K562 (cell line): Measurements from ENCODE around the gene C2orf69. TPM values are rescaled to one million over a fixed set of nuclear protein-coding genes. Genes with fewer than 3 reads are reported as not detected.
A peak's percentile ranks its signal among the peaks of the same experiment; 100 is the strongest.

Experiments used
- CBX3 ChIP-seq, 2 experiments: IDR thresholded peaks; 1 replicate in 1 of 2; 2 replicates in 1 of 2; pipeline ENCODE4 v1.6.1; 2012; ENCODE audit warnings: inconsistent platforms in 2 of 2, low read length in 2 of 2, borderline replicate concordance in 1 of 2, control low read depth in 1 of 2
- CHCHD3 ChIP-seq: fragments of 250-450 bp; sonication (Bioruptor Pico); IDR thresholded peaks from 2 replicates; pipeline ENCODE4 v2.1.2; 2022; ENCODE audit warnings: mild to moderate bottlenecking
- CREB1 ChIP-seq, 2 experiments: sonication (generic) in 1 of 2; formaldehyde crosslinking in 1 of 2; IDR thresholded peaks; 2 replicates each; pipeline versions ENCODE4 v1.6.1 to v1.8.0; 2012 to 2022; ENCODE audit warnings: inconsistent platforms in 1 of 2, mild to moderate bottlenecking in 1 of 2, missing genetic modification reagents in 1 of 2, moderate library complexity in 1 of 2
- CREBBP ChIP-seq: IDR thresholded peaks from one replicate; pipeline ENCODE4 v1.6.1; 2012; ENCODE audit warnings: low read depth, mild to moderate bottlenecking, control low read depth, inconsistent platforms, low read length
- HMG20B ChIP-seq: fragments of 250-450 bp; sonication (Bioruptor Pico); IDR thresholded peaks from 2 replicates; pipeline ENCODE4 v1.5.0; 2021; ENCODE audit warnings: mild to moderate bottlenecking
- IRF2 ChIP-seq: sonication (generic); formaldehyde crosslinking; IDR thresholded peaks from 2 replicates; pipeline ENCODE4 v1.8.1; 2022; ENCODE audit warnings: mild to moderate bottlenecking, missing genetic modification reagents
- MEF2D ChIP-seq: conservative IDR thresholded peaks from 2 replicates; pipeline ENCODE4 v1.6.1; 2016; ENCODE audit warnings: low read depth, missing genetic modification characterization, missing compliant biosample characterization
- PHTF2 ChIP-seq: fragments of 250-450 bp; sonication (Bioruptor Pico); IDR thresholded peaks from 2 replicates; pipeline ENCODE4 v1.5.0; 2021; ENCODE audit warnings: mild to moderate bottlenecking
- PRPF4 ChIP-seq: fragments of 200-400 bp; formaldehyde crosslinking; IDR thresholded peaks from one replicate; pipeline ENCODE4 v1.6.1; 2017; ENCODE audit warnings: low read length, low read depth, mild to moderate bottlenecking; ENCODE audit not compliant: insufficient read depth, poor library complexity, severe bottlenecking
- RCOR1 ChIP-seq, 2 experiments: IDR thresholded peaks; 2 replicates each; pipeline ENCODE4 v1.6.1; 2012; ENCODE audit warnings: low read depth in 2 of 2, low read length in 2 of 2, borderline replicate concordance in 1 of 2, improper control_type of control experiment in 1 of 2
- SIRT6 ChIP-seq: IDR thresholded peaks from one replicate; pipeline ENCODE4 v1.6.1; 2012; ENCODE audit warnings: low read depth, mild to moderate bottlenecking, control low read depth, inconsistent platforms, low read length, moderate library complexity
- ZNF274 ChIP-seq: IDR thresholded peaks from 2 replicates; pipeline ENCODE4 v1.6.1; 2011; ENCODE audit warnings: low read depth, mild to moderate bottlenecking, low read length, moderate library complexity, borderline replicate concordance
- ZNF3 ChIP-seq: fragments of 250-450 bp; sonication (Bioruptor Pico); IDR thresholded peaks from 2 replicates; pipeline ENCODE4 v1.5.0; 2021; ENCODE audit warnings: mild to moderate bottlenecking, moderate library complexity
- polyA plus RNA-seq, 8 experiments: library from polyadenylated mRNA; depleted of rRNA in 4 of 8; stranded (reverse) in 5 of 8; unstranded in 3 of 8; fragments of >200 nt; fragmentation: Nextera tagmentation in 2 of 8; fragmentation: Illumina TruSeq in 1 of 8; extraction: Ambion mirVana in 2 of 8; extraction: Trizol in 1 of 8; gene quantifications; 2 replicates each; pipeline versions ENCODE4 v1.2.1 to v1.2.3, GENCODE V29; 2011 to 2014; ENCODE audit warnings: inconsistent platforms in 1 of 8, missing spikeins in 1 of 8
- total RNA-seq, 7 experiments: library from RNA; depleted of rRNA in 6 of 7; stranded (reverse); fragments of >200 nt in 6 of 7; fragmentation: Illumina TruSeq in 2 of 7; extraction: Trizol in 2 of 7; gene quantifications; 2 replicates each; pipeline versions ENCODE4 v1.2.1 to v1.2.3, GENCODE V29; 2011 to 2021; ENCODE audit warnings: low replicate concordance in 1 of 7
- TF ChIP-seq, protein P1 (sequence below): fragments of 200-600 bp; sonication (generic); IDR thresholded peaks from one replicate; pipeline ENCODE4 v1.6.1; 2012; ENCODE audit warnings: mild to moderate bottlenecking, low read depth, low read length, inconsistent platforms
- TF ChIP-seq, protein P2 (sequence below): fragments of 450-650 bp; formaldehyde crosslinking; IDR thresholded peaks from 2 replicates; pipeline ENCODE4 v1.4.0; 2020; ENCODE audit warnings: mild to moderate bottlenecking, moderate library complexity

Gene C2orf69
- total and polyA plus RNA-seq, 9 of the 15 experiments (the other 6 are each of a cell fraction or from before 2014, with no cell fraction given) = 3.4 to 9.8 (median 5.7) TPM

DNA sequence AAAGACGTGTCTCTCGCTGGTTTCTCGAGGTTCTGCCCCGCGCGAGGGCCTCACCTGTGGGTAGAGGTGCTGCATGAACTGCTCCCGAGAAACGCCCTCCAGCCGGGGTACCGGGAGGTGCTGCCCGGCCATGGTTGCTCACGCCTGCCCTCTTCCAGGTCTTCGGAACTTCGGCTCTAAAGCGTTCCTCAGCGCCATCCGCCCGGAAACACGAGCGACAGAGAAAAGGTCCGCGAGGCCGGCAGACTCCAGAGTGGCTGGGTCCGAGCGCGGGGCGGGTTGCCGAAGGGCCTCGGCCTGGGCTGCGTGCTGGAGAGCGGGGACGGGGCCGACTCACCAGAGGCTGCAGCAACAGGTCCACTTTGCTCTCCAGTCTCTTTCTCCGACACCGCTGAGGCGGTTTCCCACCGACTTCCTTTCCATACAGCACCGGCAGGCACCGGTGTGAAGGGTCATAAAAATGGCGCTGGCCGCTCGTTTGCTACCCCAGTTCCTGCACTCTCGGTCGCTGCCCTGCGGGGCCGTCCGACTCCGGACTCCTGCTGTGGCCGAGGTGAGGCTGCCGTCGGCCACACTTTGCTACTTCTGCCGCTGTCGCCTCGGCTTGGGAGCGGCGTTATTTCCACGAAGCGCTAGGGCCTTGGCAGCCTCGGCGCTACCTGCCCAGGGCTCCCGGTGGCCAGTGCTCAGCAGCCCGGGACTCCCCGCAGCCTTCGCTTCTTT, 44.4 kb downstream of the C2orf69 start, which contains the start of the genes MAIP1 and TYW5 (continued):
- TF ChIP-seq, protein P1, sequence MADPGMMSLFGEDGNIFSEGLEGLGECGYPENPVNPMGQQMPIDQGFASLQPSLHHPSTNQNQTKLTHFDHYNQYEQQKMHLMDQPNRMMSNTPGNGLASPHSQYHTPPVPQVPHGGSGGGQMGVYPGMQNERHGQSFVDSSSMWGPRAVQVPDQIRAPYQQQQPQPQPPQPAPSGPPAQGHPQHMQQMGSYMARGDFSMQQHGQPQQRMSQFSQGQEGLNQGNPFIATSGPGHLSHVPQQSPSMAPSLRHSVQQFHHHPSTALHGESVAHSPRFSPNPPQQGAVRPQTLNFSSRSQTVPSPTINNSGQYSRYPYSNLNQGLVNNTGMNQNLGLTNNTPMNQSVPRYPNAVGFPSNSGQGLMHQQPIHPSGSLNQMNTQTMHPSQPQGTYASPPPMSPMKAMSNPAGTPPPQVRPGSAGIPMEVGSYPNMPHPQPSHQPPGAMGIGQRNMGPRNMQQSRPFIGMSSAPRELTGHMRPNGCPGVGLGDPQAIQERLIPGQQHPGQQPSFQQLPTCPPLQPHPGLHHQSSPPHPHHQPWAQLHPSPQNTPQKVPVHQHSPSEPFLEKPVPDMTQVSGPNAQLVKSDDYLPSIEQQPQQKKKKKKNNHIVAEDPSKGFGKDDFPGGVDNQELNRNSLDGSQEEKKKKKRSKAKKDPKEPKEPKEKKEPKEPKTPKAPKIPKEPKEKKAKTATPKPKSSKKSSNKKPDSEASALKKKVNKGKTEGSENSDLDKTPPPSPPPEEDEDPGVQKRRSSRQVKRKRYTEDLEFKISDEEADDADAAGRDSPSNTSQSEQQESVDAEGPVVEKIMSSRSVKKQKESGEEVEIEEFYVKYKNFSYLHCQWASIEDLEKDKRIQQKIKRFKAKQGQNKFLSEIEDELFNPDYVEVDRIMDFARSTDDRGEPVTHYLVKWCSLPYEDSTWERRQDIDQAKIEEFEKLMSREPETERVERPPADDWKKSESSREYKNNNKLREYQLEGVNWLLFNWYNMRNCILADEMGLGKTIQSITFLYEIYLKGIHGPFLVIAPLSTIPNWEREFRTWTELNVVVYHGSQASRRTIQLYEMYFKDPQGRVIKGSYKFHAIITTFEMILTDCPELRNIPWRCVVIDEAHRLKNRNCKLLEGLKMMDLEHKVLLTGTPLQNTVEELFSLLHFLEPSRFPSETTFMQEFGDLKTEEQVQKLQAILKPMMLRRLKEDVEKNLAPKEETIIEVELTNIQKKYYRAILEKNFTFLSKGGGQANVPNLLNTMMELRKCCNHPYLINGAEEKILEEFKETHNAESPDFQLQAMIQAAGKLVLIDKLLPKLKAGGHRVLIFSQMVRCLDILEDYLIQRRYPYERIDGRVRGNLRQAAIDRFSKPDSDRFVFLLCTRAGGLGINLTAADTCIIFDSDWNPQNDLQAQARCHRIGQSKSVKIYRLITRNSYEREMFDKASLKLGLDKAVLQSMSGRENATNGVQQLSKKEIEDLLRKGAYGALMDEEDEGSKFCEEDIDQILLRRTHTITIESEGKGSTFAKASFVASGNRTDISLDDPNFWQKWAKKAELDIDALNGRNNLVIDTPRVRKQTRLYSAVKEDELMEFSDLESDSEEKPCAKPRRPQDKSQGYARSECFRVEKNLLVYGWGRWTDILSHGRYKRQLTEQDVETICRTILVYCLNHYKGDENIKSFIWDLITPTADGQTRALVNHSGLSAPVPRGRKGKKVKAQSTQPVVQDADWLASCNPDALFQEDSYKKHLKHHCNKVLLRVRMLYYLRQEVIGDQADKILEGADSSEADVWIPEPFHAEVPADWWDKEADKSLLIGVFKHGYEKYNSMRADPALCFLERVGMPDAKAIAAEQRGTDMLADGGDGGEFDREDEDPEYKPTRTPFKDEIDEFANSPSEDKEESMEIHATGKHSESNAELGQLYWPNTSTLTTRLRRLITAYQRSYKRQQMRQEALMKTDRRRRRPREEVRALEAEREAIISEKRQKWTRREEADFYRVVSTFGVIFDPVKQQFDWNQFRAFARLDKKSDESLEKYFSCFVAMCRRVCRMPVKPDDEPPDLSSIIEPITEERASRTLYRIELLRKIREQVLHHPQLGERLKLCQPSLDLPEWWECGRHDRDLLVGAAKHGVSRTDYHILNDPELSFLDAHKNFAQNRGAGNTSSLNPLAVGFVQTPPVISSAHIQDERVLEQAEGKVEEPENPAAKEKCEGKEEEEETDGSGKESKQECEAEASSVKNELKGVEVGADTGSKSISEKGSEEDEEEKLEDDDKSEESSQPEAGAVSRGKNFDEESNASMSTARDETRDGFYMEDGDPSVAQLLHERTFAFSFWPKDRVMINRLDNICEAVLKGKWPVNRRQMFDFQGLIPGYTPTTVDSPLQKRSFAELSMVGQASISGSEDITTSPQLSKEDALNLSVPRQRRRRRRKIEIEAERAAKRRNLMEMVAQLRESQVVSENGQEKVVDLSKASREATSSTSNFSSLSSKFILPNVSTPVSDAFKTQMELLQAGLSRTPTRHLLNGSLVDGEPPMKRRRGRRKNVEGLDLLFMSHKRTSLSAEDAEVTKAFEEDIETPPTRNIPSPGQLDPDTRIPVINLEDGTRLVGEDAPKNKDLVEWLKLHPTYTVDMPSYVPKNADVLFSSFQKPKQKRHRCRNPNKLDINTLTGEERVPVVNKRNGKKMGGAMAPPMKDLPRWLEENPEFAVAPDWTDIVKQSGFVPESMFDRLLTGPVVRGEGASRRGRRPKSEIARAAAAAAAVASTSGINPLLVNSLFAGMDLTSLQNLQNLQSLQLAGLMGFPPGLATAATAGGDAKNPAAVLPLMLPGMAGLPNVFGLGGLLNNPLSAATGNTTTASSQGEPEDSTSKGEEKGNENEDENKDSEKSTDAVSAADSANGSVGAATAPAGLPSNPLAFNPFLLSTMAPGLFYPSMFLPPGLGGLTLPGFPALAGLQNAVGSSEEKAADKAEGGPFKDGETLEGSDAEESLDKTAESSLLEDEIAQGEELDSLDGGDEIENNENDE = no peak
- TF ChIP-seq IRF2 (CRISPR knock-in tag) (no peak), RCOR1 (IDR thresholded peaks at IDR 0.05; ENCODE audit: borderline replicate concordance in 1 of 2, low read depth in 2 of 2, low read length in 2 of 2) (no peak), MEF2D (tag) (0 out of 2 replicates have a peak, but pooled peaks have one; percentile 51), CBX3 (IDR thresholded peaks at IDR 0.05; ENCODE audit: borderline replicate concordance in 1 of 2, low read length in 2 of 2) (0 out of 3 replicates have a peak, but pooled peaks of 1 of the 2 experiments have one; percentile 24), PRPF4 (no peak), SIRT6 (no peak), ZNF3 (CRISPR knock-in tag) (no peak), CREB1 (IDR thresholded peaks at IDR 0.05) (peak; percentile 34; the same call in 1 of the 2 replicates), CREB1 (CRISPR knock-in tag; IDR thresholded peaks at IDR 0.05) (no peak), CHCHD3 (CRISPR knock-in tag) (no peak), CREBBP (no peak), PHTF2 (CRISPR knock-in tag) (no peak), ZNF274 (no peak), HMG20B (CRISPR knock-in tag) (no peak)
- TF ChIP-seq, protein P2, sequence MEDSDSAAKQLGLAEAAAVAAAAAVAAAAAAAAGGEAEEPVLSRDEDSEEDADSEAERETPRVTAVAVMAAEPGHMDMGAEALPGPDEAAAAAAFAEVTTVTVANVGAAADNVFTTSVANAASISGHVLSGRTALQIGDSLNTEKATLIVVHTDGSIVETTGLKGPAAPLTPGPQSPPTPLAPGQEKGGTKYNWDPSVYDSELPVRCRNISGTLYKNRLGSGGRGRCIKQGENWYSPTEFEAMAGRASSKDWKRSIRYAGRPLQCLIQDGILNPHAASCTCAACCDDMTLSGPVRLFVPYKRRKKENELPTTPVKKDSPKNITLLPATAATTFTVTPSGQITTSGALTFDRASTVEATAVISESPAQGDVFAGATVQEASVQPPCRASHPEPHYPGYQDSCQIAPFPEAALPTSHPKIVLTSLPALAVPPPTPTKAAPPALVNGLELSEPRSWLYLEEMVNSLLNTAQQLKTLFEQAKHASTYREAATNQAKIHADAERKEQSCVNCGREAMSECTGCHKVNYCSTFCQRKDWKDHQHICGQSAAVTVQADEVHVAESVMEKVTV (CRISPR knock-in tag) = no peak
